HG03039 (cell line): Measurements from ENCODE around the gene BMP2K.

Experiments used
- ATAC-seq: cut with Tn5 transposase; IDR thresholded peaks from one replicate; pipeline ENCODE4 v1.9.1; 2021; ENCODE audit warnings: mild to moderate bottlenecking, moderate library complexity; ENCODE audit not compliant: unreplicated experiment

BMP2K gene

GRCh38 chr4:78923464-78924312 is 147.5 kb downstream of the BMP2K start:
- no peak for ATAC-seq

DNA sequence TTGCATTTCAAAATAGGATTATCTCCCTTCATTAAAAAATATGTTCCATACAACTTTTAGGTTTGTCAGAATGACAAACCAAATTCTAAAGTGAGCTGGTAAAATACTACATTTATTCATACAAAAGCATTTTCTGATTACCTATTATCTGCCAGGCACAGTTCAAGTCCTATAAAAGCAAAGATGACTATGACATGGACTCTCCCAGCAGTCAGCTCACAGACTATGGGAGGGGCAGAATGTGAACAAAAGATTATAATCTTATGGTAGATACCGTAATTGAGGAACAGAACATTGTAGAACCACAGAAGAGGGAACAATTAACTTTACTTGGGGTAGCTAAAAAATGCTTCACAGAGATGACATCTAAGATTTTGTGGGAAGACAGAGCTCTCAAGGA is 150.7 kb downstream of the BMP2K start:
- no peak for ATAC-seq

GRCh38 chr4:78928835-78929234 is 152.7 kb downstream of the BMP2K start:
- ATAC-seq, result no peak

DNA sequence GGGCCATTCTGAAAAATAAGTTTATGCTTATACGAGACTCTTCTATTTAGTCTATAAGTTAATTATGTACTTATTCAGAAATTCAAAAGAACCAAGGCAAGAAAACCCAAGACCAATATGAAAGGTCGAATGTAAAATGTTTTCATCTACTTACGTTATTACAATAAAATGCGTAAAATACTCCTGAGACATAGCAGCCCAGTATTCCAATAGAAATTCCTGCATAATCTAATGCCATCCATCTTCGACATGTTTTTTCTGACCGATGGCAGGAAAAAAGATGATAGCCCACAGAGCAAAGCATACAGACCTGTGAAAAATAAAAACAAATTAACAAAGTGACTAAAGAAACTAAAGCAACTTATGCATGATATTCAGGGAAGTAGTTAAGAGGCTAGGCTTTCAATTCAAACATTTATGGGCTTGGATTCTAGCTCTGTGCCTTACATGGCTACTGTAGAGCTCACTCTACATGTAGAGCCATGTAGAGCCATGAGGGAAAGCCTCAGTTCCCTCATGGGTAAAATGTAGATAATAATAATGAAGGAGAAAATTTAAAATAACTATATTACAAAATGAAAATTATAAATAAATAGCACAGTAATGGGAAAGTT is 154.0 kb downstream of the BMP2K start:
- no peak for ATAC-seq

DNA sequence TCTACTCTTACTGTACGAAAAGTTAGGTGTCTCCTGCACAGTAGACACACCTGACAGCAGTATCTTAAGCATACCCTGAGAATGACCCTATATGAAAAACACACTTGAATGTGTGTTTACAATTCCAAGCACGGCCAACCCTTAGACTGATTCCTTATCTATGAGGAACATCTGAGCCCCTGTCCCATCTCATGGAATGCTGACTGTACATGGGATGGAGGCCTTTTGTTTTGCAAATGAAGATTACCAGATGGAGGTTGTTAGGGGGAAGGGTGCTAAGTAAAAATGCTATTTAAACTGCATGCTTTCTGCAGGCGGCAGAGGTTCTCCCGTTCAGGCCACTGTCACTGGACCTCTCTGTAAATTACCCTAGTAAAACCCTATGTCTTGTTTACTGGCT is 160.8 kb downstream of the BMP2K start:
- no peak for ATAC-seq

DNA sequence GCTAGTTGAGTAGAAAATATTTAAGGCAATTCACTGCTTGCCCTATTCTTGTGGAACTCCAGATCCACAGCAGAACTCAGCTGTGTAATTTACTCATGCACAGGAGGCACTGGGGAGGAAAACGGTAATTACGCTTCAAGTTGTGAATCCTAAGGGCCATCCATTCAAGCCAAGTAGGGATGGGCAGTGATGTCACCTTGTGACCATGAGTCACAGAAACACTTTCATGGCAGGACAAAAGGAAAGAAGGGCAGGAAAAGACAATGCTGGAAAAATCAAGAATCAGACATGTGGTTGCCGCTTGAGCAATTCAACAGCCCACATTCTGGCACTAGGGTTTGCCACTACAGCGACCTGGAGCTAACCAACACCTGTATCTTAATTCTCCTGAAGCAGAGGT is 161.7 kb downstream of the BMP2K start:
- no peak for ATAC-seq

DNA sequence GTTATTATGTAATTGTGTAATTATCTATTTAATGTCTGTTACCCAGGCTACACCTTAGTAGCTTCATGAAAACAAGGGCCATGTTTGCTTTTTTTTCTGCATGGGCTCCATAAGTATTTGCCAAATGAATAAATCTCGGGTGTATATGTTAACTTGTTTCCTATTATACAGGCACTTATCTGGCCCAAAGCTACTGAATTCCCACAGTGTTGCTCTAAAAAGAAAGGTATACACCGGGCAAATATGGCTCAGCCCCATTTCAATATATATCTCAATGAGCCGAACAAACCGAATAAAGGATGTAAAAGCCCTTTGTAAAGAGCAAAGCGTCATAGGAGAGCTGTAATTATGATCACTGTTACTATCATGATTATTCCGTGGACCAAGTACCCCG is 162.3 kb downstream of the BMP2K start:
- ATAC-seq, result no peak

DNA sequence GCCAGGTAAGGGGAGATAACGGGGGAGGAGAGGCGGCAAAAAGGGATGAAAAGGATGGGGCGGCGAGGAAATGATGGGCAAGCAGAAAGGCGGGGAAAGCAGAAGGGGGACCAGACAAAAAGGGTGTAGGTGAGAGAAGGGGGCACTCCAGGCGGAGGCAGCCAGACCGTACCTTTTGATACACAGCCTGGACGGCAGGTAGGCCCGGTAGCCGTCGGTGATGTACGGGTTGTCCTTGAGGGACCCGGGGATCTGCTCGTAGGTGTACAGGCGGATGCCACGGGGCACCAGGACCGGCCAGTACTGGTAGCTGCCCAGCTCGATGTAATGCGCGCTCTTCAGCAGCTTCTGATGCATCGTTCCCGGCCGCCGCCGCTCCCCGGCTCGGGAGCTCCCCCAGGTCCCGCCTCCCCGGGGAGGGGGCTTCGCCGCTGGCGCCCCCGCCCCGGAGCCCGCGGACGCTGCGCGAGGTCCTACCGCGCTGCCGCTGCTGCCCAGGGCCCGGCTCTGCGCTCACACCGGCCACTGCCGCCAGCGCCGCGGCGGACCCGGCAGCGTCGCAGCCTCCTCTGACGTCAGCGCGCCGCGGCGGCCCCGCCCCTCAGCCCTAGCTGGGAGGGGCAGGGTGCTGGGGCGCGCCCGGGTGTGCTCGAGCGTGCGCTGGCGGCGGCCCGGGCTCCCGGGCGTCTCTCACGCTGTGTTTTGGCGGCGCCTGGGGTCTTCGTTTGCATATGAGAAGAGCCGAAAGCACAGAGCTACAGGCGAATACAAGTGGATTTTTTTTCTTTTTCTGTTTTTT is 162.9 kb downstream of the BMP2K start, which contains the start of gene PAQR3:
PAQR3 (minus strand) TSS at position 571 of the 799 bp plus-strand sequence; CDS start at position 357, 214 bp downstream.
- peak; percentile 98 for ATAC-seq

DNA sequence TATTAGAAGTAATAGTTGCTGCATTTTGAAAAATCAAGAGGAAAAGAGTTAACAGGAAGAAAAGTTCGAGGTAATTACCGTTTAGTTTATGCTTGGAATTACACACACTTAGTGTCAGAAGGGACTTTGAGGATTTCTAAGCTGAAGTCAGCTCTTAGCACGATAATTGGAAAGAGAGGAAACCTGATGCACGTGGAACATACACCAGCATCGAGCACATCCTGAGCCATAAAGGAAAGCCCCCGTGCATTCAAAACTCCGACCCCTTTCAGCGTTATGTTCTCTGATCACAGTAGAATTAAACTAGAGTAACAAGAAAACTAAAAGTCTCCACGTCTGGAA is 163.5 kb downstream of the BMP2K start:
- peak; percentile 3 for ATAC-seq

- no peak for ATAC-seq
Observed at GRCh38 chr4:78940752-78941151, 164.6 kb downstream of the BMP2K start.

DNA sequence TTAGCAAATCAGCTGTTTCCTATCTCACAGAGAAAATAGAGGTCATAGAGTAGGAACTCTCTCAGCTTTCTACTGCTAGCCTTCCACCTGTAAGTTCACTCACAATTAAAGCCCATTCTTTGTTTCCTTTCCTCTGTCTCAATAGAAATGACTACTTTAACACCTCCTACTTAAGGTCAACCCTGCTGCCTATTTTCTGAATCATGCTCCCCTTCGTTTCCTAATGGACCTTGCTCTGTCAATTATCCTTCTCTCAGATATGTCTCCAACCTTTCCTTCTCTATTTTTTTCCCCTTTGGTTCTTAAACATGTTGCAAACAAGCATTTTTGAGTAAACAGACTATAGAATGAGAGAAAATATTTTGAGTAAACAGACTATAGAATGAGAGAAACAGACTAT is 168.2 kb downstream of the BMP2K start:
- no peak for ATAC-seq

DNA sequence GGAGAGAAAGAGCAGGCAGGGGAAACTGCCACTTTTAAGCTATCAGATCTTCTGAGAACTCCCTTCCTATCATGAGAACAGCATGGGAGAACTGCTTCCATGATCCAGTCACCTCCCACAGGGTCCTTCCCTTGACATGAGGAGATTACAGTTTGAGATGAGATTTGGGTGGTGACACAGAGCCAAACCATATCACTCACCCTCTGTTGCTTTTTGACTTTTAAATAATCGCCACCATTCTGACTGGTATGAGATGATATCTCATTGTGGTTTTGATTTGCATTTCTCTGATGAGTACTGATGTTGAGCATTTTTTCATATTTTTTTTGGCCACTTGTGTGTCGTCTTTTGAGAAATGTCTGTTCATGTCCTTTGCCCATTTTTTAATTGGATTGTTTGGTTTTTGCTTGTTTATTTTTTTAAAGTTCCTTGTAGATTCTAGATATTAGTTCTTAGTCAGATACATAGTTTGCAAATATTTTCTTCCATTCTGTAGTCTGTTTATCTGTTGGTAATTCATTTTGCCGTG is 169.6 kb downstream of the BMP2K start:
- ATAC-seq, result no peak

- ATAC-seq, result no peak
Observed at GRCh38 chr4:78949735-78950134, 173.6 kb downstream of the BMP2K start.

- peak; percentile 57 for ATAC-seq
Observed at GRCh38 chr4:78951862-78952472, 175.8 kb downstream of the BMP2K start.

GRCh38 chr4:78953231-78953630 is 177.1 kb downstream of the BMP2K start:
- no peak for ATAC-seq

GRCh38 chr4:78953769-78954666 is 177.9 kb downstream of the BMP2K start:
- no peak for ATAC-seq

- ATAC-seq, result no peak
Observed at GRCh38 chr4:78956975-78957374, 180.8 kb downstream of the BMP2K start.

GRCh38 chr4:78960926-78961325 is 184.8 kb downstream of the BMP2K start:
- no peak for ATAC-seq
